Ramos (cell line): ENCODE results near the gene THOP1.

Experiments used
- in situ Hi-C: fragments of 300-500 bp; cut with MboI; formaldehyde crosslinking; loops from one replicate; pipeline ENCODE4 v1.14.3; 2022; ENCODE audit warnings: low sequenced_read_pairs; ENCODE audit not compliant: unreplicated experiment

The THOP1 gene

GRCh38 chr19:2785244-2785997 lies at the start of gene THOP1:
THOP1 (plus strand) TSS chr19:2785503; CDS start chr19:2785663, 160 bp downstream.
- in situ Hi-C loops = no loop called here

GRCh38 chr19:2736550-2737190 lies 48.6 kb upstream of the THOP1 start:
- in situ Hi-C loops = no loop called here

DNA sequence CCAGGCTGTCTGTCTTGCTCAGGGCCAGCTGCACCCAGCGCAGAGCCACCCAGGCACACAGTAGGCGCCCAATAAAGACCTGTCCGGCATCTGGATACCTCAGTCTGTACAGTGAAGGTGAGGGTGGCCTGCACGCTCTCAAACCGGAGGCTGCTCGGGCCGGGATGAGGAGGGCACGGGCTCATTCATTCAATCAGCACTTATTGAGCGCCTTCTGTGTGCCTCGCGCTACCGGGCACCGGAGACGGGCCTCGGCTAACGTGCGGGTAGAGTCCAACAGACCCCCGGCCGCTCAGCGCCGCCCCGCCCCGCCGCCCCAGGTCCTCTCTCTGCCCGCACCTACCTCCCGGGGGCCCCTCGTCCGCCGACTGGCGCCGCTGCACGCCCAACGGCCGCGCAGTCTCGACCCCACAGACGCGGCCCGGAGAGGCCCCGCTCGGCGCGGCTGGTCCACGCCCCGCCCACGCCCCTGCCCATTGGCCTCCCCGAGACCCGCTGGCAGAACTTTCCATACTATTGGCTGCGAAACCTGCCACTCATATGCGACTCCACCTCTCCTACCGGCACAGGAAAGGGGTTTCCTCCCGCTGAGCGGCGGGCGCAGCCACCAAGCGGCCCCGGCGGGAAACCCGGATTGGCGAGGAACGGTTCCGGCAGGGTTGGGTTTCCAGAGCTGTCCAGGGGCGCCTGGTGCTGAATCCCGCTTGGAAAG lies 45.5 kb upstream of the THOP1 start, which contains the start of gene SLC39A3:
Gene SLC39A3 (minus strand): TSS at position 416 of the 712 bp plus-strand sequence. CDS start 2,760 bp downstream, outside the sequence.
- in situ Hi-C loops = no loop called here

DNA sequence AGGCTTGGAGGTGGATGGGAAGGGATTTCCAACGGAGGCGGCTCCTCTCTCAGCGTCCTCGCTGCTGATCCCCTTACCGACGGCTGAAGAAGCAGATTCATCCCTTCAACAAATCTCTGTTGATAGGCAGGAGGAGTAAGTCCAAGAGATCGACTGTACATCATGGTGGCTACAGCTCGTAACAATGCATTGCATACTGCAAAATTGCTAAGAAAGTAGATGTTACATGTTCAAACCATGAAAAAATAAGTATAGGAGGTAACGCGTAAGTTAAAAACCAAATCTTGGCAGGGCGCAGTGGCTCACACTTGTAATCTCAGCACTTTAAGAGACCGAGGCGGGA lies 45.0 kb upstream of the THOP1 start:
- in situ Hi-C loops = no loop called here

GRCh38 chr19:2743099-2743498 lies 42.2 kb upstream of the THOP1 start:
- in situ Hi-C loops = no loop called here

DNA sequence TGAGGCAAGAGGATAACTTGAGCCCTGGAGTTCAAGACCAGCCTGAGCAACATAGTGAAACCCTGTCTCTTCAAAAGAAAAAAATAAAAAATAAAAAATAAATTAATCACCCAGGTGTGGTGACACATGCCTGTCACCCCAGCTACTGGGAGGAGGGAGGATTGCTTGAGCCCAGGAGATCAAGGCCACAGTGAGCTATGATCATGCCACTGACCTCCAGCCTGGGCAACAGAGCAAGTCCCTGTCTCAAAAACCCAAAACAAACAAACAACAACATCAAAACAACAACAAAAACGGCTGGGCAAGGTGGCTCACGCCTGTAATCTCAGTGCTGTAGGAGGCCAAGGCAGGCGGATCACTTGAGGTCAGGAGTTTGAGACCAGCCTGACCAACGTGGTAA lies 41.2 kb upstream of the THOP1 start:
- in situ Hi-C loops = no loop called here

DNA sequence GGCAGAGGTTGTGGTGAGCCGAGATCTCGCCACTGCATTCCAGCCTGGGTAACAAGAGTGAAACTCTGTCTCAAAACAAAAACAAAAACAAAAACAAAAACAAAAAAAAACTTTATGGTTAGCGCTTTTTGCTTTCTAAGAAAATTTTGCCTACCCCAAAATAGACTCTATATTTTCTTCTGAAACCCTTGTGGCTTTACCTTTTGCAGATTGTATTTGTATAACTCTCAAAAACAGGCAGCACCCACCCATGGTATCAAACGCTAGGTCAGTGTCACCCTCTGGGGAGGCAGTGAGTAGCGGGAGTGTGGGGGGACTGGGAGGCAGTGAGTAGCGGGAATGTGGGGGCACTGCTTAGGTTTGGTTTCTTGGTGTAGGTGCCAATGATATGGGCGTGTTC lies 38.0 kb upstream of the THOP1 start:
- in situ Hi-C loops = no loop called here

- in situ Hi-C loops = loop anchor here (5.0 kb wide), 1 partner anchor 104 kb away; no protein-coding TSS in a partner anchor
Measured at GRCh38 chr19:2750808-2751437, 34.4 kb upstream of the THOP1 start.

DNA sequence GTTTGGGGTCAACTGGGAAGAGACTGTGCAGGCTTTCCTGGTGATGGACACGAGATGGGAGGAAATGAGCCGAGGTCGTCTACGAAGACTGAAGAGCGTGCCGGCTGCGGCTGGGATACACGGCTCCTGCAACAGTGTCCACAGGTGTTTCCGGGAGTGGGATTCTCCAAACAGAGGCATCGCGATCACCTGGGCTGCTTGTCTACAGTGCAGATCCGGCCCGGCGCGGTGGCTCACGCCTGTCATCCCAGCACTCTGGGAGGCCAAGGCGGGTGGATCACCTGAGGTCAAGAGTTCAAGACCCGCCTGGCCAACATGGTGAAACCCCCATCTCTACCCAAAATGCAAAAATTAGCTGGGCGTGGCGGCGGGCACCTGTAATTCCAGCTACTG lies 33.9 kb upstream of the THOP1 start:
- in situ Hi-C loops = loop anchor here (5.0 kb wide), 1 partner anchor 104 kb away; no protein-coding TSS in a partner anchor

GRCh38 chr19:2754659-2755447 lies 30.4 kb upstream of the THOP1 start:
- in situ Hi-C loops = loop anchor here (5.0 kb wide), 1 partner anchor 108 kb away; no protein-coding TSS in a partner anchor

DNA sequence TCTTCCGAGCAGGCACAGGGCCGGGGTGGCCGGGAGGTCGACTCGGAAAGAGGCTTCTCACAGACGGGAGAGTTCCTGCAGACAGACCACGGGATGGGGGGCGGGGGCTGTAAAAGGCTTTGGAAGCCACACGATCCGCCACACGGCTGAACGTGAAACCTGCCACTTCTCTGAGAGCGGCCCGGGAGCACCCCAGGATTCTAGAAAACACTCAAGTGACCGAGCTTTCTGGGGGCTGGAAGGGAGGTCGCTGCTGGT lies 29.9 kb upstream of the THOP1 start:
- in situ Hi-C loops = no loop called here

- in situ Hi-C loops = no loop called here
Measured at GRCh38 chr19:2755811-2756210, 29.5 kb upstream of the THOP1 start.

DNA sequence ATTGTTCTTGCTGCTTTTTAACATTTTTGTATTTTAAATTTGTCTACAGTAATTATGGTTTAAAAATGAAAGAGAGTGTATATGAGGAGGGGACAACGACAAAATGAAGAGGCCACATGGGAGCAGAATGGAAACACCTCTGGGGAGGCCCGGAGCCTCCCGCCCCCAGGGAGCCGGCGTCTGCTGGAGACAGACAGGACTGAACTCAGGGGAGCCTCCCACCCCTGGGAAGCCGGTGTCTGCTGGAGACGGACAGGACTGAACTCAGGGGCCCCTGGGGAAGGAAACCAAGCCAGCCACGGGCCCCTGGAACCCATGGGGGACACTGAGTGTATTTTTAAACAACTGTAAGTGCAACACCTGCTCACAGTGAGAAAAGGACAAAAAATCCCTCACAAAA lies 28.8 kb upstream of the THOP1 start:
- in situ Hi-C loops = no loop called here

GRCh38 chr19:2756921-2757881 lies 28.1 kb upstream of the THOP1 start:
- in situ Hi-C loops = no loop called here

DNA sequence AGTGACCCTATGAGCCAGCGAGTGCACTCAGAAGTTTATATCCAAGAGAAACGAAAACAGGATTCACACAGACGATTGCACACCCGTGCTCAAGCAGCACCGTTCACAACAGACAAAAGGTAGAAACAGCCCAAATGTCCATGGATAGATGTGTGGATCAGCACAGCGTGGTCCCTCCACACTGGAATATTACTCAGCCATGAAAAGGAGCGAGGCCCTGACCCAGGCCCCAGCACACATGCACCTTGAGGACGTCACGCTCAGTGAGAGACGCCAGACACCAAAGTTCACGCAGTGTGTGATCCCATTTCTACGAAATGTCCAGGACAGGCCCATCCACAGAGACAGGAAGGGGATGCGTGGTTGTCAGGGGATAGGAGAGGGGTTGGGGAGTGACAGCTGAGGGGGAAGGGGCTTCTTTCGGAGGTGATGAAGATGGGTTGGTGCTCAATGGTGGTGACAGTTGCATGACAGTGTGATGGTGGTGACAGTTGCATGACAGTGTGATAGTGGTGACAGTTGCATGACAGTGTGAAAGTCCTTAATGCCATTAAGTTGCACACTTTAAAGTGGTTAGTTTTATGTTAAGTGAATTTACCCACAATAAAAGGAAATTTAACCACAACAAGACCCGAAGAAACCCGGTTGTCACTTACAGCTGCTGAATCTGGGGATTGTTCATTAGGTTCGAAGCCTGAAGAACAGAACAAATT lies 26.5 kb upstream of the THOP1 start:
- in situ Hi-C loops = no loop called here

DNA sequence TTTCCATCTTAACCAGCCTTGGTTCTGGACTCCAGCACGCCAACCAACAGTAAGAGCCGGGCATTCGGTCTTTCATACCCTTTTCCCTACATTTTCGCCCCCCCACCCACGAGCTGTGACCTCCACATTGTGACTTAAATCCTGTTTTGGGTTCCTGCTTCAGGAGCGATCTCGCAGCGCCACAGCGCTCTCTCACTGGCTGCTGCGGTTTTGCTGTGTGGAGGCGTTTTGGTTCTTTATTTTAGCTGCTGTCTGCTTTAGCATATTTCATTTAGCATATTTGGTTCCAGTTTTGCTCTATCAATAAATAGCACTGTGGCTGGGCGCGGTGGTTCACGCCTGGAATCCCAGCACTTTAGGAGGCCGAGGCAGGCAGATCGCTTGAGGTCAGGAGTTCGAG lies 25.9 kb upstream of the THOP1 start:
- in situ Hi-C loops = no loop called here

DNA sequence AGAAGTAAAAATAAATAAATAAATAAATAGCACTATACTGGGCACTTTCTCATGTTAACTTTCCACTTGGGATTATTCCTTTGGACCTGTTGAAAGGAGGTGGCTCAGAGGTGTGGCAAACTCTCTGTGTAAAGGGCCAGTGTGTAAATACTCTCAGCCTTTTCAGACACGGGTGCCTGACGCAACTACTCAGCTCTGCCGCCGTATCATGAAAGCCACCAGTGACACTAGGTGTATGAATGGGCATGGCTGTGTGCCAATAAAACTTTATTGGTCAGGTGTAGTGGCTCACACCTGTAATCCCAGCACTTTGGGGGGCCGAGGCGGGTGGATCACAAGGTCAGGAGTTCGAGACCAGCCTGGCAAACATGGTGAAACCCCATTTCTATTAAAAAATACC lies 25.3 kb upstream of the THOP1 start:
- in situ Hi-C loops = no loop called here

- in situ Hi-C loops = no loop called here
Measured at GRCh38 chr19:2761309-2761677, 24.0 kb upstream of the THOP1 start.
